ENCODE measurements around the gene PLK5. TPM values are rescaled to one million over a fixed set of nuclear protein-coding genes. Genes with fewer than 3 reads are reported as not detected.

PLK5 gene
- total RNA-seq, 4 donors from 2014 or later: not detected

- Histone ChIP-seq H3K36me3 (no peaks in the 10 kb centered on the region), H3K27me3 (peaks cover 0 to 12% of the 10 kb centered on the region in 2 donors), H3K4me1 (peaks cover 3 to 47% (median 9%) of the 10 kb centered on the region in 4 donors), H3K4me3 (no peak overlapping the region), H3K9me3 (peaks cover 0 to 8% (median 0%) of the 10 kb centered on the region in 4 donors), H3K27ac (peak overlapping the region in 1 of 4 donors; percentile 21)
- TF ChIP-seq CTCF (IDR thresholded peaks at IDR 0.05) (no peak), POLR2A (IDR thresholded peaks at IDR 0.05) (no peak)
- DNase-seq: no peak
These were observed 13.5 kb upstream of the PLK5 start for GRCh38 chr19:1510442-1510806.

- H3K27ac ChIP-seq: peak overlapping the region in 1 of 4 donors; percentile 21
- TF ChIP-seq CTCF (IDR thresholded peaks at IDR 0.05) (no peak), POLR2A (IDR thresholded peaks at IDR 0.05) (no peak)
- peaks cover 0 to 8% (median 0%) of the 10 kb centered on the region in 4 donors for H3K9me3 ChIP-seq
- H3K36me3 ChIP-seq: no peaks in the 10 kb centered on the region
- peaks cover 3 to 47% (median 9%) of the 10 kb centered on the region in 4 donors for H3K4me1 ChIP-seq
- no peak for DNase-seq
- no peak overlapping the region for H3K4me3 ChIP-seq
- H3K27me3 ChIP-seq: peaks cover 0 to 12% of the 10 kb centered on the region in 2 donors
These were observed 13.1 kb upstream of the PLK5 start for GRCh38 chr19:1510807-1511206.

GRCh38 chr19:1511318-1512317 lies 12.3 kb upstream of the PLK5 start:
- Histone ChIP-seq H3K27ac (peak overlapping the region in 1 of 4 donors; percentile 88), H3K36me3 (no peaks in the 10 kb centered on the region), H3K4me1 (peaks cover 3 to 47% (median 9%) of the 10 kb centered on the region in 4 donors), H3K4me3 (peak overlapping the region in 3 of 4 donors; percentile 36 to 93 (median 79)), H3K9me3 (peaks cover 0 to 8% (median 0%) of the 10 kb centered on the region in 4 donors), H3K27me3 (peaks cover 0 to 12% of the 10 kb centered on the region in 2 donors)
- DNase-seq: no peak
- TF ChIP-seq POLR2A (IDR thresholded peaks at IDR 0.05) (no peak), CTCF (IDR thresholded peaks at IDR 0.05) (no peak)

- peaks cover 0 to 41% (median 7%) of the 10 kb centered on the region in 4 donors for H3K4me1 ChIP-seq
- DNase-seq: peak; percentile 42 to 88 (median 86)
- peaks cover 0 to 8% (median 0%) of the 10 kb centered on the region in 4 donors for H3K9me3 ChIP-seq
- peak within 1 kb of the TSS; percentile 25 to 88 (median 72) for H3K27ac ChIP-seq
- TF ChIP-seq POLR2A (IDR thresholded peaks at IDR 0.05) (peak; percentile 68 to 77), CTCF (IDR thresholded peaks at IDR 0.05) (peak in 3 of 6 experiments; percentile 52 to 71 (median 53))
- peaks cover 0 to 12% of the 10 kb centered on the region in 2 donors for H3K27me3 ChIP-seq
- H3K4me3 ChIP-seq: peak within 1 kb of the TSS; percentile 36 to 93 (median 66)
- H3K36me3 ChIP-seq: no peaks in the 10 kb centered on the region
These were observed 11.0 kb upstream of the PLK5 start, which contains the start of gene ADAMTSL5 for GRCh38 chr19:1512671-1513498. TSS of gene ADAMTSL5 (minus strand) at chr19:1513019. CDS start at chr19:1510943, 2,076 bp downstream.
